HG02623 (cell line): Measurements from ENCODE around the gene GNAS-AS1.
"Not testable (repeated sequence)": the region's sequence is repeated elsewhere in the genome, so short reads cannot be mapped to it uniquely, and the experiment has no call there.

Source experiments
- ATAC-seq: cut with Tn5 transposase; IDR thresholded peaks from one replicate; pipeline ENCODE4 v1.9.1; 2021; ENCODE audit warnings: moderate library complexity; ENCODE audit not compliant: unreplicated experiment

Gene GNAS-AS1

DNA sequence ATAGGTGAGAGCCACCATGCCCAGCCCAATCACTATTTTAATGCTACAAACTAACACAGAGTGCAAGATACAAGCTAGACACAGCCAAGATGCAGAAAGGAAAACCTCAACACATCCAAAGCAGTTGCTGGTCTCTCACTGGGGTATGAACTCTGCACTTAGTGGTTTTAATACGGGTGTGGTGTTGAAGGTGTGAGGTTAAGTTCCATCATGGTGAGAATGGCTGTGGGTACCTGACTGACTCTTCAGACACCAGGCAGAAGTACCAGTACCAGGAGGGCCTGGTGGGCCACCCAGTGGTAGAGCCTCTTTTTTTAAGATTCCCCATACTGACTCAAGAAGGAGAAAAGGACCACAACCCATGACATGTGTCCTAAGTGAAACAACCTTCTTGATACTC is 13.0 kb downstream of the GNAS-AS1 start:
- ATAC-seq = no peak

DNA sequence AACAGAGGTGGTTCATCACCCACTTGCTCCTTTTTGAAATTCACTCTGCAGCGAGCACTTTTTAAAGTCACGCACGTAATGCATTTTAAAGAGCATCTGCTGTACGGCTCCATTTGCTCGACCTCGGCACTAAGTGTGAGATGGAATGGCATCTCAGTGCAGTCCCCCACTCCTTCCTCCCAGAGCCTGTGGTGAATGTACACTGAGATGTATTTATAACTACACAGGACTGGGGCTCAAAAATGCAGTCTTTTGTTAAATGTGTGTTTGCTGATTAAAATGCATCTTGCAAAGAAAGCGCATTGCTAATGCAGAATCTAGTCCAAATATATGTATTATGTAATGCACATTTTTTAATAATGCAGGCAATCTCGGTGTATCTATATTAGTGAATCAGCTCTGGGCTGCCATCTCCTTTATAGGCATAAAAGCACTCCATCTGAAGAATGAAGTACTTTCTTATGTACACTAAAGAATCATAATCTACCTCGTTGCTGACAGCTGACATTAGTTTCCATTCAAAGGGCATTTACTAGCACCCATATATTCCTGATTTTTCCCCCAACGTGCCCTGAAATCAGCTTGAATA is 14.0 kb downstream of the GNAS-AS1 start:
- ATAC-seq = no peak

DNA sequence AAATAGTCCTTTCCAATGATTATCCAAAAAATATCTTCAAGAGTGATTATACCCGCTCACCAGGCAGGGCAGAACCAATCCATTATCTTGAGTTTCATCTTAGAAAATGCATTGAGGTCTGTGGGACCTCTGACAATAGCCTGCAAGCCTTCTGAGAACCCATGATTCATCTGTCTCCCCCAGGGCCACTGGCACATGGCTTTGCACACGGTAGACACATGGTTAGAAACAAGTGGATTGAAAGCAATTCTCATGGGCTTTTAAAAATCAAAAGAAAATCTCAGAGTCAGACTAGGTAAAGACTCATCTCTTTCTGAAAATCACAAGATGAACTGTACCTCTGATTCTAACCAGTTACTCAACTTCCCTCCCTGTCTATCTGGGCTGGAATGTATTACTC is 15.5 kb downstream of the GNAS-AS1 start:
- no peak for ATAC-seq

DNA sequence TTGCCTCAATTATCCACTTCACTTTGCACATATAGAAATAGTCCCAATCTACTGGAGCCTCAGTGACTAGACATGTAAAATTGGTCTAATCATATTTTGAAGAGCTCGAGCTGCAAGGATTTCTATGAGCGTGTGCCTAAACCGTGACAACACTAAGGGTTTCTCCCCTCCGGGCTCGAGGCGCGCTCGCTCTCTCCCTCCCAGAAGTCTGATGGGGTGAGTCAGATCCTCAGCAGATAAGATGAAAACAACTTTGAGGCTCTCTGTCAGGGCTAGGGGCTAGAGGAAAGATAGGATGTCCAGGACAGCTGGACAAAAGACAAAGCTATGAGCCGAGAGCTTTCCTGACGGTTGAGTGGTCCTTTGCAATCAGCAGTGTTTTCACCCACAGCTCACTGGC is 16.8 kb downstream of the GNAS-AS1 start:
- no peak for ATAC-seq

DNA sequence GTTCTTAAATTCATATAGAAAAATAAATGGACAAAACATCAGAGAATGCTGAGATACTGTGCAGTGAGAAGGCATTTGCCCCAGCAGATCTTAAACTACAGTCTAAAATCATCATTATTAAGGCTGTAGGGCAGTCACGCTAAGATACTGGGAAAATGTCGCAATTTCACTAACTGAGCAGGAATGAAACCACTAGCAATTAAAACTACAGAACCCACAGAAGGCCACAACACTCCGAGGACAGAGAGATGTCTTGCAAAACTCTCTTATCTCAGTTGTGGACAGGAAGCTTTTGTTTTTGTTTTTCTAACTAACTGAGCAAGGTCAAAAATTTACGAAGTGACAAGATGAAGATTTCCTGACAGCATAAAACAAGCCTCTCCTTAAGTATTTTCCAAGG is 18.2 kb downstream of the GNAS-AS1 start:
- ATAC-seq = no peak

DNA sequence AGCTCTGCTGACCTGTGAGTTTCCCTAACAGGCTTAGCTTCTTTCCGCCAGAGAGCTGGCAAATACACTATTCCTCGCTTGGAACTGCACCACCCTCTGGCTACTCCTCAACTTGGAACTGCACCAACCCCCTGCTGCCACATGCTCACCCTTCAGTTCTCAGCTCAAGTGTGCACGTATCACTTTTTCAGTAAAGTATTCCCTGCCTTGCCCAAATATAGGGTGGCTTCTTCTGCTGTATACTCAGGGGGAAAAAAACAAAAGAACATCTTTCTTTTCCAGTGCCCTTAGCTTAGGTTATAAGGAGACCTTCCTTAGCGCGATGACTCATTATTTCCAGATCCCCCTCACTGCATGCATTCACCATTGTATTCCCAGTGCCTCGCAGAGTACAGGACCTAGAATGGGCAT is 21.2 kb downstream of the GNAS-AS1 start:
- ATAC-seq = no peak

DNA sequence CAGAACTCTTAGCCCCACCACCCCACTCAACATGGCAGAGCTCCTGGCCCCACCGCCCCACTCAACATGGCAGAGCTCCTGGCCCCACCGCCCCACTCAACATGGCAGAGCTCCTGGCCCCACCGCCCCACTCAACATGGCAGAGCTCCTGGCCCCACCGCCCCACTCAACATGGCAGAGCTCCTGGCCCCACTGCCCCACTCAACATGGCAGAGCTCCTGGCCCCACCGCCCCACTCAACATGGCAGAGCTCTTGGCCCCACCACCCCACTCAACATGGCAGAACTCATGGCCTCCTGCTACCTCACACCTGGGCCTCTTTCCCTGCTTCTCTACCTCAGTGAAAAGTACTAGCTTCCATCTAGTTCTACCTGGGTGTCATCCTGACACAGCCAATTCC is 21.9 kb downstream of the GNAS-AS1 start:
- not testable (repeated sequence) for ATAC-seq

DNA sequence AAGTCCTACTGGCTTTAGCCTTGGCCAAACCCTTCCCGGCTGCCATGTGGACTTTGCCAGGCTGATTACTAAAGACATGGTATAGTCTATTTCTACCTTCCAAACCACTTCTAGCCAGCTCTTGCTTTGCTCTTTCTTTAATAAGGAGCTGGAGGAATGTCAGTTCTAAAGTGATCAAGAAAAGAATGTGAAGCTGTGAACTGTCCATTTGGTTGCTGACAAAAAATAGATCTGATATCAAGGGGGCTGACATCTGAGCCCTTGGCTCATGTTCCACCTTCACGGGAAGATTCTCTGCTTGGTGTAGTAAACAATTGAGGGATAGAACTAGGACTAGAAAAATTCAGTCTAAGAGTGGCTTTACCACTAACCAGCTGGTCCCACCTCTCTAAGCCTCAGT is 22.6 kb downstream of the GNAS-AS1 start:
- no peak for ATAC-seq

DNA sequence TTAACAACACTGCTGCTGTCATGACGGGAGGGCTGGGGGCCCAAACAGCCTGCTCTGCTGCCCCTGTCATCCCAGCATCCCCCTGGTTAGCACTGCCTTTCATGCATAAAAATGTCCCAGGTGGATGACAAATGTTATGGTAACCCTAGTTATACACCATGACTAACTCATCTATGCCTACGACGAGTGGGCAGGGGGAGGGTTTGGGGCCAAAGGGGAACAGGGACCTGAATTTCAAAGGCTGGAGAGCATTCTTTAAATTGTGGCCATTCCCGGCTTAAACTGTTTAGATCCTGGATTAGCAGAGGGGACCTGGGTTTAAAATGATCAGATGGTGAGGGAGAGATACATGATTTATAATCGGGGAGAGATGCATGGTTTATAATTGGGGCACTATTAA is 24.4 kb downstream of the GNAS-AS1 start:
- ATAC-seq = no peak

DNA sequence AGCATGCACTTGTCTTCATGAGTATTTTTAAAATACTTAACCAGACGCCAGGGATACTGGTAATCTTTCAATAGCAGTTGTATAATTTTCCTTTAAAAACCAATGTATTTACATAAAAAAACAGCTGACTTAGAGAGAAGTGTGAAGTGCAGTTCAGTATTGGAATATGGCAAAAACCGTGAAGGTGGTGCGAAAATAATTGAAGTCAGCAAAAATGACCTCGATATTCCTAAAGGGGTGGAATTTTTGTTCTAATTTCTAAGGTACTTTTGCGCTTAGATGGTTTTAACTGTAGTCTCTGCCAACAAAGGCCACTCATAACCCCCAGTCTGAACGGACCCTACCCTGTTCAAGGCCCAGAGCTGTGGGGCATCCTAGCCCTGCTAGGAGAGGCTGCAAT is 25.3 kb downstream of the GNAS-AS1 start:
- ATAC-seq = no peak

DNA sequence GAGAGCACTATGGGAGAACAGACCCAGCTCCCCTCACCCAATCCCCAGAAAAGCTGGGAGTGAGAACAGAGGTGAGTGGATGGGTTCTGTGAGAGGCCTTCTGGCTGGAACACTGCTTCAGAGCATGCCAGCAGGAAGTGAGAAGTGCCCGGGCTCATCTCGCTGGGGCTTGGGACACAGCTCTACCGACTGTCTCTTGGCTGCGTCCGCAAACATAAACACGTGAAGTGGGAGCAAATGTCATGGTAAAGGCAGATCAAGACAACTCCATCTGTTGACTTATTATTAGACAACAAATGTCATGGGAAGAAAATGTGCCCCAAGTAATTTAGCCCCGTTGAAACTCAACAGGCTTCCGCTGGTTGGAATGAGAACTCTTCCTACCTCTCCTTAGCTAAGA is 25.9 kb downstream of the GNAS-AS1 start:
- no peak for ATAC-seq

DNA sequence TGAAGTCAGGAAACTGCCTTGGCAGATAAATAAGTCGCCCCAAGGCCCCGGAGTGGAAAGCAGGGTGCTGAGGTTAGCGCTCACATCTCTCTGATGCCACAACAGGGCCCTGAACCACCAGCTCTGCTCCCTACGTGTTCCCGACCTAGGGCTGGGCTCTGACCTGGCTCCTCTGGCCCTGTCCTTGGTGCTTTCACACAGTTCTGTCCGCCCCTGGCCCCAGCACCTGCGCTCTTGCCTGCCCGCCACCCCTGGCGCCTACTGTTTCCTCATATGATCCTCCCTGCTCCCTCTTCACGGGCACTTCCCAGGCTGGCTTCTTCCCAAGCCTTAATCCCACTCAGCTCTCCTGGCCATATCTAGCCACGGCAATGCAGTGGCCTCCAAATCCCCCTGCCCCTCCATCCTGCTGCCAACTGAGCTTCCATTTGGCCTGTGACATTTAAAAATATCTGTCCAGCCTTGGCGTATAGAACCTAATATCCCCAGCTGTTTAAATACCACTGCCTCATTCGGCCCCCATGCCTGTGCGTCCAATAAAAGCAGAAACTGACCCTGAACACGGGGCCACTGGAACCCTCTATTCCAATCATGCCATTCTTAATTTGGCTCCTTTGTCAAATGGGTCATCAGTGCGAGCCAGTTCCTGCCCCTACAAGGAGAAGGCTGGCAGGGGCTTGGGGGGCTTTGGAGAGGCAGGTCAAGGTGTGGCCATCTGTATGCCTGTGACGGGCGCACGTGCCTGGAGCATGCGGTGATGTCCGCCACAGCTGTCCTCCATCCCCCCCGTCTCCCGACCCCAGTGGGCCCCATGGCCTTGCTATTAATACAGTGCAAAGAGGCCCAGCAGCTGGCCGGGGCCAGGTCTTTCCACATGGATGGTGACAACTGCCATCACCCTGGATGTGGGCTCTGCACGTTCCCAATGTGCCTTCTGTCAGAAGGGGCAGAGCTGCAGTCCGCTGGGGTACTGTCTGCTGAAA is 27.7 kb downstream of the GNAS-AS1 start:
- ATAC-seq = no peak

DNA sequence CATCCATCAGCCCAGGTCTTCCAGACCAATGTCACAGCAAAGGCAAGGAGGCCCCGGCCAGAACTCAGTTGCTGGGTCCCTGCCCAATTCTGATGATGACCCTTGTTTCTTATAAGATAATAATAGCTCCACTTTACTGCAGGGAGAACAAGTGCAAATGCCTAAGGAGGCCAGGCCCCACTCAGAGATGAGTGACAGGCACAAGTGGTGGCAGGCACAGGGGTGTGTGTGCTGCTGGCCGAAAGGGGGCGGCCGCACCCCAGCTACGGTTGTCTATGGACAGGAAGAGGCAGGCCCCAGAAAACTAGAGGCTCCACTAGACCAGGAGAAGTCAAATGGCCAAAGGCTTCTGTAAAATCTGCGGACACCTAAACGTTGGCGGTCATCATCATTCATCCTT is 28.6 kb downstream of the GNAS-AS1 start:
- ATAC-seq = no peak

DNA sequence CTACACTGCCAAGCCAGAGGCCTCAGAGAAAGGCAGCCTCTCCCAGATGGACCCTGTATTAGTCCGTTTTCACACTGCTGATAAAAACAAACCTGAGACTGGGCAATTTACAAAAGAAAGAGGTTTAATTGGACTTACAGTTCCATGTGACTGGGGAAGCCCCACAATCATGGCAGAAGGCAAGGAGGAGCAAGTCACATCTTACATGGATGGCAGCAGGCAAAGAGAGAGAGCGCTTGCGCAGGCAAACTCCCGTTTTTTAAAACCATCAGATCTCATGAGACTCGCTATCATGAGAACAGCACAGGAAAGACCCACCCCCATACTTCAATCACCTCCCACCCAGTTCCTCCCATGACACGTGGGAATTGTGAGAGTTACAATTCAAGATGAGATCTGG is 30.2 kb downstream of the GNAS-AS1 start:
- not testable (repeated sequence) for ATAC-seq

DNA sequence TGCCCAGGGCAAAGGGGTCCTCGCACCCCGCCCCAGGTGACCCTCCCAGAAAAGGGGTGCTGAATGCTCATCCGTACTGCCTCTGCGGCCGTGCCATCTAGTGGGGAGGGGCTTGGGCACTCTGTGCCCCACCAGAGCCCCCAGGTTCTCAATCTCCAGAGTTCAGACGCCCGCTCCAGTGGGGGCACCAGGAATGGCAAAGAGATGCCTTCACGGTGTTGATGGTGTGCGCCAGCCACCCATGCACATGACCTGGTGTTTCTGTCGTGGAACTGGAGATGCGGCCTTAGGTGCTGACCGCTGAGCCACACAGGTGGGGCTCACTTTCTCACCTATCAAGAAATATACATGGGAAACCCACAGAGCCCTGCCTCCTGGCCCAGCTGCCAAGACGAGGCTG is 30.8 kb downstream of the GNAS-AS1 start:
- no peak for ATAC-seq

DNA sequence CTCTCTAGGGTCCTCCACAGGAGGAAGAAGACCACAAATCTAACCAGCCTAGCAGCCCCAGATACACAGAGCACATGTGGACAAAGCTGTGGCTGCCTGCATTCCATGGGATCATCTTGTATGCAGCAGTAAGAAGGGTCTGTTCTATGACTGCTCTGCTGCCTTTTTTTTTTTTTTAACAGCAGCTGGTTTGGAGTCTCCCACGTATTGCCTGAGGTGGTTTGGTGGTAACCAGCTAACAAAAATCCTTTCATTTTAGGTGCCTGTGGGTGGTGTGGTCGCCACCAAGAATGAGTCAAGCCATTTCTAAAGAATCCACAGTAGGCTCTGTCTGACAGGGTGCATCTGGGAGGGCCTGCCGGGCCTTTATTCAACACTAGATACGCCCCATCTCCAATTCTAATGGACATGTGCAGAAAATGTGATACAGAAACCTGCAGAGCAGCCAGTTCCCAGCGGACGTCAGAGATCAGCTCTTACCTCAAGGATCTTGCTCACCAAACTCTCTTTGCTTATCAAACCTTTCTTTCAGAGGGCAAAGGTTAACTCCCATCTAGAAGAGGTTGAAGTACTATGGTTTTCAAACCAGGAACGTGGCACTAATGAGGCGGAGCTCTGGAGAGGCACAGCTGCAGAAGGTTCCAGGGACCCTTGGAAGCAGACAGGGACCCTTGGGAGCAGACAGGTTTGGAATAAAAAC is 32.0 kb downstream of the GNAS-AS1 start:
- no peak for ATAC-seq

DNA sequence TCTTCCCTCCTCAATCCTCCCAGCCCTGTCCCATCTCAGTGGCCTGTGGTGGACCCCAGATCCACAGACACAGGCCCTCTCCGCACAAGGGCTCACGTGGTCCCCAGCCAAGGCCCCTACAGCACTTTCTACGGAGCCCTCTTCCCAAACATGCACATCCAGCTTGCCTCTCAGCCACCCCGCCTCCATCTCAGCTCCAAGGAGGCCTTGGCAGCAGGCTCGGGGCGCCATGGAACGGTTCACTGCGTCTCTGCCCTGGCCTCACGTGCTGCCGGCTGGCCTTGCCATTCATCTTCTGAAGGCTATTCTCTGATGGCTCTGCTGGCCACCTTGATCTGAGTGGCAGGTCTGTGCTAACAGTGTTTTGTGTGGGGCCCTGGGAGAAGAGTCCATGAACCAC is 33.0 kb downstream of the GNAS-AS1 start:
- no peak for ATAC-seq

DNA sequence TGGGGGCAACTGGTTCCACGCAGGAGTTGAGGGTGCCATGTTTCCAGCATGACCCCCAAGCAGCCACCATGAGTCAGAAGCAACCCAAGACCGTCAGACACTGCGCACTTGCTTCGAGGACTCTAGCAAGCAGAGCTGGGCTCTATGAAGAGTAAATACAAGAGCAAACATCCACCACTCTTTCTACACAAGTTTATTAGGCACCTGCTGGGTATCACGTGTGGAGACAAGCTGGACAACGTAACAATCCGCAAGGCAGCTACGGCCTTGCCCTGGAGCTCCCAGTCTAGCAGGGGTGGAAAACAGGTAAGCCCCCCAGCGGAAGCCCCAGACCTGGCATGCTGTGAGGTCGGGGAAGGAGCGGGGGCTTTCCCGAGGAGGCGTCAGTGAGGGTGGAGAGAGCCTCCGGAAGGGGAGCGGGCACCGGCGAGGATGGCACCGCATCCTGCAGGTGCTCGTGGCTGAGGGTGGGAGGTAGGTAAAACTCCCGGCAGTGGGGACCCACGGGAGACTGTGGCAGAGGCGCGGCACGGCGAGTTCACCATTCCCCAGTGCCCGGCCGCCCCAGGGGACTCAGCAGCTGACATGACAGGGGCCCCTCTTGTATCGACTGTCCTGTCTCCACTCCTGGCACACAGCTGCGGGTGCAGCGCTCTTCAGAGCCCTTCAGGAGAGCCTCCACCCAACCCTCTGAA is 33.6 kb downstream of the GNAS-AS1 start:
- no peak for ATAC-seq

DNA sequence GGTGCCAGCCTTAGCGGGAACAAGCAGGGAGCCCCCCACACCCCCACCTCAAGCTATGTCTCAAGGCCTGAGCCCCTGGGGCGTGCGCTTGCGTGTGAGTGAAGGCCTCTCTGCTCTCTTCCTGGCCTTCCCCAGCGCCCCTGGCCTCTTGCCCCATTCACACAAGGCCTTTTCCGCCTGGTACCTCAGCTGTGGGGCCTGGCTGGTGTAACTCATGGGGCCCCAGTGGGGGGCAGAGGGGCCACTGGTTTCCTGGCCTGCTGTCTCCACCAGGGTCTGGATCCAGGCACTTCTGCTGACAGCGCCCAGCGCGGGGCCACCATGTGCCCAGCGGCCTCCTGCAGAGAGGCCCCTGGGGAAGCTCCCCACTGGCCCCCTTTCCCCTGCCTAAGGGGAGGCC is 34.7 kb downstream of the GNAS-AS1 start:
- no peak for ATAC-seq

DNA sequence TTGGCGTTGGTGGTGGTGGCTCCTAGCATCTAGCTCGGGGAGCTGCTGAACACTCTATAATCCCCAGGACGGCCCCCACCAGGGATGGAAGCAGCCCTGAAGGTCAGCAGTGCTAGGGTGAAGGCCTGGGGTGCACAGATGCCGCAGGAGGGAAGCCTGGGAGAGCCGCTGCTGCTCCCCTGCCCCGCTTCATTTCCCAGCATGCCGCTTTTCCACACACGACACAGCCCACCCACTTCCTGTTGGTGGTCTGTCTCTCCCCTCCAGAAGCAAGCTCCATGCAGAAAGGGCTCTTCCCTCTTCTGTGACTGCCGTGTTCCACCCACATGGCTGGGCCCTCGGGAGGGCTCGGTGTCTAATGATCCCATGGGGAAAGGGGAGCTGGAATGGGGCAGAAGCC is 35.3 kb downstream of the GNAS-AS1 start:
- ATAC-seq = no peak

DNA sequence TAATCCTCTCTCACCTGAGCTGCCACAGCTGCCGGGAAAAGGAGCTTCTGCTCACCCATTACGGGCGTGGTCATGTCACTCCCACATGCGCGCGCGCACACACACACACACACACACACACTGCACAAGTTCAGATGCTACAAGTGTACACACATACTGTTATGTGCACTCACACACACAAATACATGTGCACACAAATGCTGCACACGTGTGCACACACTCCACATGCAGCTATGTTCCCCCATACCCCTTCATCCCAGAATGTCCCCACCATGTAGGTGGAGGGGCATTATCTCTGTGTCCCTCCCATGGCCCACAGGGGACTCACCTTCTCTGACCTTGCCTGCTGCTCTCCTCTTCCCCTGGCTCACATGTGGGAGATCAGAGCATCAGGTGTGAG is 37.3 kb downstream of the GNAS-AS1 start:
- no peak for ATAC-seq
